ENCODE results near the gene BEST1. TPM values are rescaled to one million over a fixed set of nuclear protein-coding genes. Genes with fewer than 3 reads are reported as not detected.

The BEST1 gene
- total and polyA plus RNA-seq, 2 of the 13 experiments (the other 11 are each of a cell fraction or from before 2014, with no cell fraction given): 0.09 to 0.65 TPM

DNA sequence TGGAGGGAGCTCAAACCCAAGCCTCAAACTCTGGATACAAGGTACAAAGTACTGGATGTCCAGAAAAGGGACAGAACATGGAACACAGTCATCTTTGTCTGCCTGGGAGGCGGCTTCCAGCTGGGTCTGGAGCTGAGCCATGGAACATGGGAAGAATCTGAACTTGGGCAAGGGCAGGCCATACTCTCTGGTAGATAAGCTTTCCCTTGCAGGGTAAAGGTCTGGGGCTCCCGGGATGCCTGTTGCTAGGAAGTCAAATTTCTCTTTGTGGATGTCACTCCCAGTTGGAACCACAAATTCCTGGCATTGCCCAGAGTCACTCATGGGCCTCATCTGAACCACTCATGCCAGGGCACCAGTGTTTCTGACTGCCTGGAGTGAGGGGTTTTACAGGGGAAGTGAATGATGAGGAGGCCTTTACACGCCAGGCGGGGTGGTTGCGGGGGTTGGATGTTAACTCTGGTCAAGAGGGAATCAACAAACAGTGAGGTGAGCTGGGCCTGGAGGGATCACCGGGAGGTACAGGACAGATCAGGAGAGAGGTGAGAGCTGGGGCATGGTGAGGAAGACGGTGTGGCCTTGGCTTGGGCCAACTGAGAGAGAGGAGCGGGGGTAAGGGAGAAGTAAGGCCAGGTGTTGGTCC is 11.5 kb downstream of the BEST1 start (continued):
- TF ChIP-seq, protein P1, sequence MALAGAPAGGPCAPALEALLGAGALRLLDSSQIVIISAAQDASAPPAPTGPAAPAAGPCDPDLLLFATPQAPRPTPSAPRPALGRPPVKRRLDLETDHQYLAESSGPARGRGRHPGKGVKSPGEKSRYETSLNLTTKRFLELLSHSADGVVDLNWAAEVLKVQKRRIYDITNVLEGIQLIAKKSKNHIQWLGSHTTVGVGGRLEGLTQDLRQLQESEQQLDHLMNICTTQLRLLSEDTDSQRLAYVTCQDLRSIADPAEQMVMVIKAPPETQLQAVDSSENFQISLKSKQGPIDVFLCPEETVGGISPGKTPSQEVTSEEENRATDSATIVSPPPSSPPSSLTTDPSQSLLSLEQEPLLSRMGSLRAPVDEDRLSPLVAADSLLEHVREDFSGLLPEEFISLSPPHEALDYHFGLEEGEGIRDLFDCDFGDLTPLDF (CRISPR knock-in tag; IDR thresholded peaks at IDR 0.05): no peak
- no peak for TF ChIP-seq TAF1 (CRISPR knock-in tag; IDR thresholded peaks at IDR 0.05)
- no peak for TF ChIP-seq MATR3 (CRISPR knock-in tag; IDR thresholded peaks at IDR 0.05)
- TF ChIP-seq IRF1 (CRISPR knock-in tag; IDR thresholded peaks at IDR 0.05; ENCODE audit: low read depth): no peak
- TF ChIP-seq, protein P2, sequence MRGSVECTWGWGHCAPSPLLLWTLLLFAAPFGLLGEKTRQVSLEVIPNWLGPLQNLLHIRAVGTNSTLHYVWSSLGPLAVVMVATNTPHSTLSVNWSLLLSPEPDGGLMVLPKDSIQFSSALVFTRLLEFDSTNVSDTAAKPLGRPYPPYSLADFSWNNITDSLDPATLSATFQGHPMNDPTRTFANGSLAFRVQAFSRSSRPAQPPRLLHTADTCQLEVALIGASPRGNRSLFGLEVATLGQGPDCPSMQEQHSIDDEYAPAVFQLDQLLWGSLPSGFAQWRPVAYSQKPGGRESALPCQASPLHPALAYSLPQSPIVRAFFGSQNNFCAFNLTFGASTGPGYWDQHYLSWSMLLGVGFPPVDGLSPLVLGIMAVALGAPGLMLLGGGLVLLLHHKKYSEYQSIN (CRISPR knock-in tag; IDR thresholded peaks at IDR 0.05; ENCODE audit: borderline replicate concordance): no peak
- TF ChIP-seq TBL1XR1 (IDR thresholded peaks at IDR 0.05; ENCODE audit: borderline replicate concordance, low read length, partially characterized antibody): no peak
- TF ChIP-seq TARDBP (CRISPR knock-in tag; IDR thresholded peaks at IDR 0.05): peak; percentile 53; the same call in 1 of the 2 replicates
- no peak for TF ChIP-seq ZBTB1 (CRISPR knock-in tag; IDR thresholded peaks at IDR 0.05; ENCODE audit: borderline replicate concordance)
- TF ChIP-seq ZNF652 (CRISPR knock-in tag; IDR thresholded peaks at IDR 0.05; ENCODE audit: borderline replicate concordance, low read depth): no peak
- no peak for TF ChIP-seq GFI1 (CRISPR knock-in tag; IDR thresholded peaks at IDR 0.05; ENCODE audit: borderline replicate concordance)
- no peak for TF ChIP-seq E2F2 (CRISPR knock-in tag; IDR thresholded peaks at IDR 0.05; ENCODE audit: borderline replicate concordance)
- no peak for TF ChIP-seq ZKSCAN1 (IDR thresholded peaks at IDR 0.05; ENCODE audit: low read length)
- no peak for TF ChIP-seq ZSCAN25 (CRISPR knock-in tag; IDR thresholded peaks at IDR 0.05)
- no peak for TF ChIP-seq TBX2 (CRISPR knock-in tag; IDR thresholded peaks at IDR 0.05; ENCODE audit: borderline replicate concordance)
- TF ChIP-seq HNF4G (IDR thresholded peaks at IDR 0.05; ENCODE audit: borderline replicate concordance, low read depth, low read length): peak; percentile 66
- no peak for TF ChIP-seq HNF4G (CRISPR knock-in tag; IDR thresholded peaks at IDR 0.05; ENCODE audit: borderline replicate concordance, low read depth)
- no peak for TF ChIP-seq ZNF34 (CRISPR knock-in tag; IDR thresholded peaks at IDR 0.05; ENCODE audit: borderline replicate concordance)
- TF ChIP-seq ZNF24 (IDR thresholded peaks at IDR 0.05): no peak
- TF ChIP-seq RNF219 (CRISPR knock-in tag; IDR thresholded peaks at IDR 0.05): no peak
- no peak for TF ChIP-seq ATAD3A (CRISPR knock-in tag; IDR thresholded peaks at IDR 0.05)
- no peak for TF ChIP-seq ZNF607 (CRISPR knock-in tag; IDR thresholded peaks at IDR 0.05; ENCODE audit: borderline replicate concordance)
- TF ChIP-seq SKI (IDR thresholded peaks at IDR 0.05; ENCODE audit: partially characterized antibody): peak; percentile 23
- no peak for TF ChIP-seq SIN3A (IDR thresholded peaks at IDR 0.05; ENCODE audit: borderline replicate concordance, low read depth, low read length)
- no peak for TF ChIP-seq HNRNPK (IDR thresholded peaks at IDR 0.05; ENCODE audit: low read depth, low read length, poor library complexity, severe bottlenecking)
- TF ChIP-seq ZNF768 (CRISPR knock-in tag; IDR thresholded peaks at IDR 0.05): no peak
